Ascending aorta (tissue), 2 donors: ENCODE measurements around the gene ZBTB34. TPM values are rescaled to one million over a fixed set of nuclear protein-coding genes. Genes with fewer than 3 reads are reported as not detected.

Source experiments
- DNase-seq, 2 donors: peaks; one replicate each; pipeline ENCODE4 v3.0.0-alpha.2; 2019; ENCODE audit warnings: low spot score in 2 of 2
- H3K27ac ChIP-seq, 2 donors: fragments of 200-600 bp; sonication (generic); one replicate each; pipeline ENCODE4 v1.5.1; 2016 to 2017; ENCODE audit warnings: mild to moderate bottlenecking in 1 of 2
- H3K27me3 ChIP-seq: fragments of 200-600 bp; sonication (generic); one replicate; pipeline ENCODE4 v1.5.1; 2017
- H3K36me3 ChIP-seq, 2 donors: fragments of 200-600 bp; sonication (generic); one replicate each; pipeline ENCODE4 v1.5.1; 2016
- H3K4me1 ChIP-seq, 2 donors: fragments of 200-600 bp; sonication (generic); one replicate each; pipeline ENCODE4 v1.5.1; 2016 to 2017; ENCODE audit warnings: mild to moderate bottlenecking in 1 of 2
- H3K4me3 ChIP-seq, 2 donors: fragments of 200-600 bp; sonication (generic); one replicate each; pipeline ENCODE4 v1.5.1; 2016 to 2017; ENCODE audit warnings: mild to moderate bottlenecking in 1 of 2
- H3K9me3 ChIP-seq, 2 donors: fragments of 200-600 bp; sonication (generic); one replicate each; pipeline ENCODE4 v1.5.1; 2016
- CTCF ChIP-seq, 3 experiments: fragments of 200-600 bp in 2 of 3; fragments of 450-650 bp in 1 of 3; sonication (generic) in 2 of 3; IDR thresholded peaks; one replicate each; pipeline ENCODE4 v1.5.1; 2016 to 2019; ENCODE audit warnings: antibody characterized with exemption in 3 of 3, mild to moderate bottlenecking in 1 of 3, moderate library complexity in 1 of 3
- intact Hi-C: fragments of 100-400 bp; cut with DNase I; formaldehyde crosslinking; loops from one replicate; pipeline ENCODE4 v1.15.1; 2023
- total RNA-seq: library from RNA; depleted of rRNA; stranded (reverse); fragments of >200 nt; gene quantifications from one replicate; pipeline ENCODE4 v1.1.0, GENCODE V29; 2016

The ZBTB34 gene
- total RNA-seq, 1 donor from 2014 or later, result 8.9 TPM

GRCh38 chr9:126830827-126831226, 29.6 kb upstream of the ZBTB34 start:
- Histone ChIP-seq H3K4me3 (no peak overlapping the region), H3K4me1 (no peaks in the 10 kb centered on the region), H3K27ac (no peak overlapping the region), H3K27me3 (no peaks in the 10 kb centered on the region), H3K36me3 (peaks cover 26 to 31% of the 10 kb centered on the region in 2 donors), H3K9me3 (no peaks in the 10 kb centered on the region)
- TF ChIP-seq CTCF (IDR thresholded peaks at IDR 0.05), result no peak
- intact Hi-C loops, result no loop called here
- no peak for DNase-seq

- Histone ChIP-seq H3K27me3 (no peaks in the 10 kb centered on the region), H3K4me3 (no peak overlapping the region), H3K36me3 (peaks cover 25 to 38% of the 10 kb centered on the region in 2 donors), H3K9me3 (no peaks in the 10 kb centered on the region), H3K27ac (no peak overlapping the region), H3K4me1 (no peaks in the 10 kb centered on the region)
- no peak for TF ChIP-seq CTCF (IDR thresholded peaks at IDR 0.05)
- no peak for DNase-seq
- intact Hi-C loops, result no loop called here
Measured at GRCh38 chr9:126832440-126832839, 28.0 kb upstream of the ZBTB34 start.

GRCh38 chr9:126833020-126833419, 27.4 kb upstream of the ZBTB34 start:
- TF ChIP-seq CTCF (IDR thresholded peaks at IDR 0.05), result no peak
- intact Hi-C loops, result no loop called here
- no peak for DNase-seq

GRCh38 chr9:126833710-126834345, 26.6 kb upstream of the ZBTB34 start:
- H3K4me1 ChIP-seq, result no peaks in the 10 kb centered on the region
- H3K27ac ChIP-seq, result no peak overlapping the region
- intact Hi-C loops, result no loop called here
- DNase-seq, result no peak
- H3K36me3 ChIP-seq, result peaks cover 21 to 46% of the 10 kb centered on the region in 2 donors
- H3K9me3 ChIP-seq, result no peaks in the 10 kb centered on the region
- no peak for TF ChIP-seq CTCF (IDR thresholded peaks at IDR 0.05)
- no peak overlapping the region for H3K4me3 ChIP-seq
- no peaks in the 10 kb centered on the region for H3K27me3 ChIP-seq

More at GRCh38 chr9:126833020-126833419, 27.4 kb upstream of the ZBTB34 start:
- no peaks in the 10 kb centered on the region for H3K9me3 ChIP-seq
- H3K4me3 ChIP-seq, result no peak overlapping the region
- H3K4me1 ChIP-seq, result no peaks in the 10 kb centered on the region
- H3K27ac ChIP-seq, result no peak overlapping the region
- H3K27me3 ChIP-seq, result no peaks in the 10 kb centered on the region
- peaks cover 21 to 39% of the 10 kb centered on the region in 2 donors for H3K36me3 ChIP-seq

- TF ChIP-seq CTCF (IDR thresholded peaks at IDR 0.05), result no peak
- intact Hi-C loops, result no loop called here
- no peaks in the 10 kb centered on the region for H3K4me1 ChIP-seq
- no peak overlapping the region for H3K4me3 ChIP-seq
- DNase-seq, result no peak
- no peak overlapping the region for H3K27ac ChIP-seq
- no peaks in the 10 kb centered on the region for H3K27me3 ChIP-seq
- H3K36me3 ChIP-seq, result peaks cover 19 to 46% of the 10 kb centered on the region in 2 donors
- H3K9me3 ChIP-seq, result no peaks in the 10 kb centered on the region
Measured at GRCh38 chr9:126834672-126835071, 25.8 kb upstream of the ZBTB34 start.

GRCh38 chr9:126836216-126836615, 24.2 kb upstream of the ZBTB34 start:
- H3K4me1 ChIP-seq, result no peaks in the 10 kb centered on the region
- H3K4me3 ChIP-seq, result no peak overlapping the region
- TF ChIP-seq CTCF (IDR thresholded peaks at IDR 0.05), result no peak
- intact Hi-C loops, result no loop called here
- H3K9me3 ChIP-seq, result no peaks in the 10 kb centered on the region
- peaks cover 19 to 43% of the 10 kb centered on the region in 2 donors for H3K36me3 ChIP-seq
- no peak overlapping the region for H3K27ac ChIP-seq
- DNase-seq, result no peak
- no peaks in the 10 kb centered on the region for H3K27me3 ChIP-seq
